ENCODE results near the gene TMEM196. TPM values are rescaled to one million over a fixed set of nuclear protein-coding genes. Genes with fewer than 3 reads are reported as not detected.

TMEM196 gene
- total RNA-seq = not detected

- ATAC-seq = peak in 1 of 2 donors; percentile 18
- Mint-ChIP-seq H3K9me3 (no peaks in the 10 kb centered on the region), H3K4me3 (no peak within 1 kb of the TSS)
Observed at GRCh38 chr7:19772841-19773760, at the start of gene TMEM196. TSS of gene TMEM196 (minus strand) at chr7:19773617. CDS start at chr7:19772696, 921 bp downstream.

GRCh38 chr7:19816128-19816527 is 42.7 kb upstream of the TMEM196 start:
- no peak overlapping the region for H3K4me3 Mint-ChIP-seq
- no peaks in the 10 kb centered on the region for H3K27me3 Mint-ChIP-seq (ENCODE audit: low read depth)
- ATAC-seq = no peak
- H3K4me1 Mint-ChIP-seq (ENCODE audit: low read depth) = no peaks in the 10 kb centered on the region
- DNase-seq = no peak
- H3K36me3 Mint-ChIP-seq (ENCODE audit: insufficient read depth) = no peaks in the 10 kb centered on the region
- H3K9me3 Mint-ChIP-seq = no peaks in the 10 kb centered on the region

More at GRCh38 chr7:19772841-19773760, at the start of gene TMEM196:
- no peaks in the 10 kb centered on the region for H3K36me3 Mint-ChIP-seq (ENCODE audit: insufficient read depth)
- no peak for DNase-seq
- peaks cover 37% of the 10 kb centered on the region for H3K27me3 Mint-ChIP-seq (ENCODE audit: low read depth)
- peaks cover 12% of the 10 kb centered on the region for H3K4me1 Mint-ChIP-seq (ENCODE audit: low read depth)

GRCh38 chr7:19815546-19815945 is 42.1 kb upstream of the TMEM196 start:
- Mint-ChIP-seq H3K36me3 (ENCODE audit: insufficient read depth) (no peaks in the 10 kb centered on the region), H3K4me3 (no peak overlapping the region), H3K27me3 (ENCODE audit: low read depth) (no peaks in the 10 kb centered on the region), H3K4me1 (ENCODE audit: low read depth) (no peaks in the 10 kb centered on the region), H3K9me3 (no peaks in the 10 kb centered on the region)
- ATAC-seq = no peak
- DNase-seq = no peak

DNA sequence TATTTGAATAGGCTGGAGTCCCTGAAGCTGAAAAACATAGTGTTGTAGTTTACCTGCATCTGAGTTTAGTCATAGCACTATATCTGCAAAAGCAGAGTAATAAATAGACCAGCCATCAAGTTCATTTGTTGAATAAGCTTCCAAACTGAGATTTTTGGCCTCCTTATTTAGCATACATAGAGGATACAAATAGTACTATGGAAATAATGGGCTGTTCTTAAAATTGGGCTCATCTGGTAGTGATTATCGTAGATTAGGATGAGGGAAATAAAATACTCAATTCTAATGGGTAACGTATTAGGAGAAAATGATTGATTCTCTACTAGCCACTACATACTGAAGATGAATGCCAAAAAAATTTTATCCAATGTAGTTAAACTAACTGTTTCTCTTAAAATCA is 41.4 kb upstream of the TMEM196 start:
- H3K9me3 Mint-ChIP-seq = no peaks in the 10 kb centered on the region
- no peak overlapping the region for H3K4me3 Mint-ChIP-seq
- no peaks in the 10 kb centered on the region for H3K27me3 Mint-ChIP-seq (ENCODE audit: low read depth)
- ATAC-seq = no peak
- H3K4me1 Mint-ChIP-seq (ENCODE audit: low read depth) = no peaks in the 10 kb centered on the region
- no peaks in the 10 kb centered on the region for H3K36me3 Mint-ChIP-seq (ENCODE audit: insufficient read depth)
- DNase-seq = no peak

GRCh38 chr7:19811386-19811785 is 38.0 kb upstream of the TMEM196 start:
- no peak for ATAC-seq
- Mint-ChIP-seq H3K36me3 (ENCODE audit: insufficient read depth) (no peaks in the 10 kb centered on the region), H3K27me3 (ENCODE audit: low read depth) (no peaks in the 10 kb centered on the region), H3K9me3 (peaks cover 6% of the 10 kb centered on the region), H3K4me3 (no peak overlapping the region), H3K4me1 (ENCODE audit: low read depth) (no peaks in the 10 kb centered on the region)
- DNase-seq = no peak

GRCh38 chr7:19798986-19799385 is 25.6 kb upstream of the TMEM196 start:
- Mint-ChIP-seq H3K36me3 (ENCODE audit: insufficient read depth) (no peaks in the 10 kb centered on the region), H3K9me3 (peaks cover 4% of the 10 kb centered on the region), H3K4me3 (no peak overlapping the region), H3K27me3 (ENCODE audit: low read depth) (no peaks in the 10 kb centered on the region), H3K4me1 (ENCODE audit: low read depth) (no peaks in the 10 kb centered on the region)
- ATAC-seq (no peak), DNase-seq (no peak)

- H3K9me3 Mint-ChIP-seq = peaks cover 8% of the 10 kb centered on the region
- DNase-seq = no peak
- no peak overlapping the region for H3K4me3 Mint-ChIP-seq
- H3K36me3 Mint-ChIP-seq (ENCODE audit: insufficient read depth) = no peaks in the 10 kb centered on the region
- H3K27me3 Mint-ChIP-seq (ENCODE audit: low read depth) = no peaks in the 10 kb centered on the region
- H3K4me1 Mint-ChIP-seq (ENCODE audit: low read depth) = no peaks in the 10 kb centered on the region
- ATAC-seq = no peak
Observed at GRCh38 chr7:19783541-19783940, 10.1 kb upstream of the TMEM196 start.

GRCh38 chr7:19776981-19777380 is 3.6 kb upstream of the TMEM196 start:
- Mint-ChIP-seq H3K27me3 (ENCODE audit: low read depth) (peaks cover 22% of the 10 kb centered on the region), H3K4me1 (ENCODE audit: low read depth) (peaks cover 12% of the 10 kb centered on the region), H3K36me3 (ENCODE audit: insufficient read depth) (no peaks in the 10 kb centered on the region), H3K9me3 (no peaks in the 10 kb centered on the region), H3K4me3 (no peak overlapping the region)
- ATAC-seq (no peak), DNase-seq (no peak)

- peaks cover 31% of the 10 kb centered on the region for H3K27me3 Mint-ChIP-seq (ENCODE audit: low read depth)
- no peak overlapping the region for H3K4me3 Mint-ChIP-seq
- H3K36me3 Mint-ChIP-seq (ENCODE audit: insufficient read depth) = no peaks in the 10 kb centered on the region
- peaks cover 12% of the 10 kb centered on the region for H3K4me1 Mint-ChIP-seq (ENCODE audit: low read depth)
- ATAC-seq (no peak), DNase-seq (no peak)
- no peaks in the 10 kb centered on the region for H3K9me3 Mint-ChIP-seq
Observed at GRCh38 chr7:19775578-19775977, 2.2 kb upstream of the TMEM196 start.

GRCh38 chr7:19772306-19772705 is 1.1 kb downstream of the TMEM196 start:
- ATAC-seq (no peak), DNase-seq (no peak)
- H3K27me3 Mint-ChIP-seq (ENCODE audit: low read depth) = peaks cover 37% of the 10 kb centered on the region
- peaks cover 12% of the 10 kb centered on the region for H3K4me1 Mint-ChIP-seq (ENCODE audit: low read depth)
- no peak overlapping the region for H3K4me3 Mint-ChIP-seq
- H3K9me3 Mint-ChIP-seq = no peaks in the 10 kb centered on the region
- H3K36me3 Mint-ChIP-seq (ENCODE audit: insufficient read depth) = no peaks in the 10 kb centered on the region

DNA sequence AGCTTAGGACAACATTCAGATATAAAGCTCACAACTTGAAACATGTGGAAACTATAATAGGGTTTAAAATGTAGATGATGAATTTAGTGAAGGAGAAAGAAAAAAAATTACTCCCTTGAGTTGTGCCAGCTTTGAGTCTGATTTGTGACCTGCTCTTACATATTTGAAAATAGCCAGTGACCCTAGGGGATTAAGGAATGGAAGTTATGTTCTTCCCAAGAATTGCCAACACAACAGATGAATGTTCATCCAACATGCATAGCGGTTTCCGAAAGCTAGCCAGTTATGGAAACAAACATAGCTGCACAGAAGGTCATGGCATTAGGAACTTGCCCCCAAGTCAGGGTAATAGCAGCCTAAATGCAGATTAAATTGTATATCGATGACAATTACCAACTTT is 10.8 kb downstream of the TMEM196 start:
- Mint-ChIP-seq H3K9me3 (no peaks in the 10 kb centered on the region), H3K4me1 (ENCODE audit: low read depth) (no peaks in the 10 kb centered on the region), H3K36me3 (ENCODE audit: insufficient read depth) (no peaks in the 10 kb centered on the region), H3K4me3 (no peak overlapping the region), H3K27me3 (ENCODE audit: low read depth) (peaks cover 2% of the 10 kb centered on the region)
- ATAC-seq (no peak), DNase-seq (no peak)

- no peaks in the 10 kb centered on the region for H3K4me1 Mint-ChIP-seq (ENCODE audit: low read depth)
- no peaks in the 10 kb centered on the region for H3K36me3 Mint-ChIP-seq (ENCODE audit: insufficient read depth)
- ATAC-seq (no peak), DNase-seq (no peak)
- no peaks in the 10 kb centered on the region for H3K27me3 Mint-ChIP-seq (ENCODE audit: low read depth)
- H3K9me3 Mint-ChIP-seq = no peaks in the 10 kb centered on the region
- H3K4me3 Mint-ChIP-seq = no peak overlapping the region
Observed at GRCh38 chr7:19754521-19755116, 18.8 kb downstream of the TMEM196 start.

DNA sequence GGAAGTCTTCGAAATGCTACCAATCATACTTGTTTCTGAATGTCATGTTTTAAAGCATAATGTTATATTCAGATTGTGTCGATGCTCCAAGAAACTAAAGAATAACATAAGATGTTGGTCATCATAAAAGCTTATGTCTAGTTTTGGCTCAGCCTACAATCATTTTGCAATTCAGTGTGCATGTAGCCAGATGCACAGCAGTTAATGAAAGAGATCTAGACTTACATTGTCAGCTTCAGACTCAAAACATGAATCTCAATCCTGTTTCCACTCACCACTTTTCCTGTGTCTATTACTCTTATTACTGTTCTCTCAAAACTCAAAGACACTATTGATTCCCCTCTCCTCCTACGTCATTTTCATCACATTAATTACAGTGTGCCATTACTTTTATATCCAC is 21.4 kb downstream of the TMEM196 start:
- no peak for ATAC-seq
- DNase-seq = no peak
- H3K36me3 Mint-ChIP-seq (ENCODE audit: insufficient read depth) = no peaks in the 10 kb centered on the region
- no peaks in the 10 kb centered on the region for H3K4me1 Mint-ChIP-seq (ENCODE audit: low read depth)
- H3K9me3 Mint-ChIP-seq = no peaks in the 10 kb centered on the region
- H3K4me3 Mint-ChIP-seq = no peak overlapping the region
- H3K27me3 Mint-ChIP-seq (ENCODE audit: low read depth) = peaks cover 3% of the 10 kb centered on the region

DNA sequence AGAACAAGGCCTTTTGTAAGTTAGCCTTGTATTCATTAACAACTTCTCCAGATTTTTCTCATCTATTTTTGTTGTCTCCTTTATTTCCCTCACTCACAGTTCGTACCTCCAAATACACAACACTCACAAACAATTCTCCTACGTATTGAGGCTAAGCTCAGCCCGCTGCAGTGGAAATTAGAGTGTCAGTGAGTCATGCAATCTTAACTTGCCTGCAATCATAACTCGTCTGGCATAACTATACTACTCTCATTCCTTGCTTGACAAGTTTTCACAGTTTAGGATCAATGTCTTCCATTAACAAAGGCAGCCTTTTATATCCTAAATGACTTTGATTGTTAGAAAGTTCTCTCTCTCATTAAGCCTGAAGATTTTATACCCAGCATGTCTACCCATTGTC is 23.8 kb downstream of the TMEM196 start:
- Mint-ChIP-seq H3K27me3 (ENCODE audit: low read depth) (peaks cover 7% of the 10 kb centered on the region), H3K4me1 (ENCODE audit: low read depth) (no peaks in the 10 kb centered on the region), H3K4me3 (no peak overlapping the region), H3K36me3 (ENCODE audit: insufficient read depth) (no peaks in the 10 kb centered on the region), H3K9me3 (no peaks in the 10 kb centered on the region)
- no peak for DNase-seq
- no peak for ATAC-seq

DNA sequence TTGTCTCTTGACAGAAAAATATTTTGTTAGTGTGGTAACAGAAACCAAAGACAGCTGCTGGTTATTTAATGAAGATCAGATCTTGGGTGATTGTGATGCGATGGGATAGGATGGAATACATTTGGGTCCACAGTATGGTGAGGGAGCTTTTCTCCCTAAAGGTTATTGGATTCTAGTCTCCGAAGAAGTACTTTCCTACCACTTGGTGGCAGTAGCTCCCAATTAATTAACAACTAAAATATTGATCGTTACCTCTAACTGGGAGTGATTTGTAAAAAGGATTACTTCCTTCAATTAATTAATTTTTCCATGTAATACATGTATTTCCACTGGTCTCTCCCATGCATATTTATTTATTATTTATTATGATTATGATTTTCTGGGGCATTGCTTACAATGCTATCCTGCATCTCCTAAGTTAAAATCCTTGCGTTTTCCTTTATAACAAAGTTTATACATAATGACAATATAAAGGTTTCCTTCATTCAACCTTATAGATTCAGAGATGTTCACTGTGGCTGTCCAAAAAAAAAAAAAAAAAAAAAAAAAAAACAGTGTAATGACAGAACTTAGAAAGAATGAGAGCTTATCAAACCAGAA is 25.6 kb downstream of the TMEM196 start:
- H3K27me3 Mint-ChIP-seq (ENCODE audit: low read depth) = peaks cover 7% of the 10 kb centered on the region
- H3K9me3 Mint-ChIP-seq = no peaks in the 10 kb centered on the region
- H3K4me3 Mint-ChIP-seq = no peak overlapping the region
- no peaks in the 10 kb centered on the region for H3K36me3 Mint-ChIP-seq (ENCODE audit: insufficient read depth)
- H3K4me1 Mint-ChIP-seq (ENCODE audit: low read depth) = no peaks in the 10 kb centered on the region
- ATAC-seq (no peak), DNase-seq (no peak)
